GM19099 (cell line): Measurements from ENCODE around the gene RBAK.

Source experiments
- POLR2A ChIP-seq: IDR thresholded peaks from 3 replicates; pipeline ENCODE4 v1.6.1; 2011; ENCODE audit warnings: low read depth; ENCODE audit not compliant: insufficient read length; ENCODE audit errors: extremely low read depth

Gene RBAK

DNA sequence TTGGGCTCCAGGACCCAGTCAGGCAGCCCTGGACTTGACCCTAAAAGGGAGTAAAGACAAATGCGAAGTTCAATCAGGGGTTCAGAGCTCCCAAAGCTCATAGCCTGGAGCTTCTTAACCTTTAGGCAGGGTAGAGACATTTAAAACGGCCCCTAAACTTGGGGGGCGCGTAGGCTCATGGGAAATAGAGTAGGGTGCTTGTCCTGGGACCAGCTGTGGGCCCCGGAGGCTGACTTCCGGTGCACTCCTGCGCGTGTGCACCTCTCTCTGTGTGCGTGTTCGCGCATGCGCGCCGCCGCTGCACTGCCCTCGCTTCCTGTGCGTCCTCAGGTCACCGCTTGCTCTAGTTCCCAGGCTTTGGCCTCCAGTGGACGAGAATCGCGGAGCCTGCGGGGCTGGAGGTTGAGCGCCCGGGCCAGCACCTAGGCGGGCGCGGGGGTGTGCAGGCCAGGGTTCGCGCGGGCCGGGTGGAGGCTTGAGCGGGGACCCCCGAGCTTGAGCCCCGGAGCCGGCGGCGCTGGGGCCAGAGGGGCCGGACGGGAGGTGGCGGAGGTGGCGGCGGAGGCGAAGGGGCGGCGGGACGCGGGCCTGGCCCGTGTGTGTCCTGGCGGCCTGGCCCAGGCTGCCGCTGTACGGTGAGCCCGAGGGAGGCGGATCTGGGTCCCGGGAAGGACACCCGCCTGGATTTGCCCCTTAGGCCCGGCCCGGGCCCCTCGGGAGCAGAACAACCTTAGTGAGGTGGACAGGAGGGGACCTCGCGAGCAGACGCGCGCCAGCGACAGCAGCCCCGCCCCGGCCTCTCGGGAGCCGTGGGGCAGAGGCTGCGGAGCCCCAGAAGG lies at the start of gene RBAK:
TSS of gene RBAK (plus strand) at position 303 of the 839 bp plus-strand sequence. CDS start 2,217 bp downstream, outside the sequence.
- peak; percentile 87 for TF ChIP-seq POLR2A

DNA sequence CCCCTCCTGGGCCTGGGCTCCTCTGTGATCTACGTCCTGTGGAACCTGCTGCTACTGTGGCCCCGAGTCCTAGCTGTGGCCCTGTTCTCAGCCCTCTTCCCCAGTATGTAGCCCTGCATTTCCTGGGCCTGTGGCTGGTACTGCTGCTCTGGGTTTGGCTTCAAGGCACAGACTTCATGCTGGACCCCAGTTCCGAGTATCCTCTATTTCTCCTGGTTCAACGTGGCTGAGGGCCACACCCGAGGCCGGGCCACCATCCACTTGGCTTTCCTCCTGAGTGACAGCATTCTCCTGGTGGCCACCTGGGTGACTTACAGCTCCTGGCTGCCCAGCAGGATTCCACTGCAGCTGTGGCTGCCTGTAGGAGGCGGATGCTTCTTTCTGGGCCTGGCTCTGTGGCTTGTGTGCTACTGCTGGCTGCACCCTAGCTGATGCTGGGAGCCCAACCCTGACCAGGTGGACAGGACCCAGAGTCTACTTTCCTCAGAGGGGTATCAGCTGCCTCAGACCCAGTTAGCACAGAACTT lies 48.9 kb upstream of the RBAK start:
- no peak for TF ChIP-seq POLR2A

- TF ChIP-seq POLR2A: no peak
These were observed 47.4 kb upstream of the RBAK start for GRCh38 chr7:4998244-4998643.

DNA sequence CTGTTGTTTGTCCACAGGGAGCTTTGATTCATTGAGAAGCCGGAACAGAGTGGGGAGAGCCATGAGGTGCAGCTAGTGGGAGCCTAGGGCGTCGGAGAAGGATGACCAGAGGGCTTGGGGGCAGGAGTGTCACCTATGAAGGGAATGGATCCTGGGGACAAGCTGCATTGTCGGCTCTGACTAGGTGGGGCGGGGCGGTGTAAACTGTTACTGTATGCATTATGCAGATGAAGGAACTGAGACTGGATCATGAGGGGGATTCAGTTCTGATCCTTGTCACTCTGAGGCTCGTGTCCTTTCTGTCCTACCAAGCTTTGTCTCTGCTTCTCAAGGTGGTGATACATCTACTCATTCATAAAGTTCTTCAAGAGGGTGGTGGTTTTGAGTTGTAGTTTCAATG lies 46.8 kb upstream of the RBAK start:
- TF ChIP-seq POLR2A: no peak

DNA sequence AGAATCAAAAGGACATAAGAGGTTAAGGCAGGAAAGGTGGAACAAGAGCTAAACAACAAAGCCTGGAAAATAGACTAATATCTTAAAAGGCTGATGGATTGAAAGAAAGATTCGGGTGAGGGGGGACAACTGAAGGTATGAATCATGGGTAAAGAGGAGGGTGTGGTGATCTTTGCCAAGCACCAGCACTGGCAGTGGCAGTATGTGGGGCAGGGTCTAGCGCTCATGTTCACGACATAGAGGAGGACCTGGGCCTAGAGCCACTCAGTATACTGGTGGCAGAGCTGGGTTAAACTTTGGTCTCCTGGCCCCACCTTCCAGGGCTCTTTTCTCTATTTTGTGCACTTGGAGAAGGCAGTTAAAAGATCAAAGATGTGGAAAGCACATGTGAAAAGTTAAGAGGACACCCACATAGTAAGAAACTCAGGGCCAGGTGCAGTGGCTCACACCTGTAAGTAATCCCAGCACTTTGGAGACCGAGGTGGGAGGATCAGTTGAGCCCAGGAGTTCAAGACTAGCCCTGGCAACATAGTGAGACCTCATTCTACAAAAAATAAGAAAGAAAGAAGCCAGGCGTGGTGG lies 46.2 kb upstream of the RBAK start:
- no peak for TF ChIP-seq POLR2A

- no peak for TF ChIP-seq POLR2A
These were observed 44.7 kb upstream of the RBAK start for GRCh38 chr7:5001003-5001402.

DNA sequence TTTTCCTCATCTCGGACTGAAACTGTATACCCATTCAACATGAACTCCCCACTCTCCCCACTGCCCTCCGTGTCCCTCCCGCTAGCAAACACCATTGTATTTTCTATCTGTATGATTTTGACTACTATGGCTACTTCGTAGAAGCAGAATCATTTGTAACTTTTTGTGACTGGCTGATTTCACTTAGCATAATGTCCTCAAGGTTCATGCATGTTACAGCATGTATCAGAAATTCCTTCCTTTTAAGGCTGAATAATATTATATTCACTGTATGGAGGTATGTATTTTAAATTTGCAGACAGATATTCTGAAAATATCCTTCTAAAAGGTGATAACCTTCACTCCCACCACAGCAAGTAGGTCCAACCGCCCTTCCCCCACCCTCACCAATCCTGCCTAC lies 43.7 kb upstream of the RBAK start:
- no peak for TF ChIP-seq POLR2A

DNA sequence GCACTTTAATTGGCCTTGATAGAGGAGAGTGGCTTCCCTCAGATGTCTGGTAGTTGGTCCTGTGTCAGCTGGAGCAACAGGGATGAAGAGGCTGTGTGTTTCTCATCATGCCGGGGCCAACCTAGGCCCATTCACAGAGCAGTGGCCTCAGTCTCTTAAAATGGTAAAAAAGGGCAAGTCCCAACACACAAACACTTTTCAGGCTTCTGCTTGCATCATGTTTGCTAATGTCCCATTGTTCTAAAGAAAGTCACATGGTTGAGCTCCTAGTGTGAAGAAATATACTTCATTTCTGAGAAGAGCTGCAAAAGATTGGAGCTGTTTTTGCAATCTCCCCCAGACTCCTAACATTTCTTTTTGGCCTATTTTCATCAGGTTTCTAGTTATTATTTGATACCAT lies 40.6 kb upstream of the RBAK start:
- TF ChIP-seq POLR2A: no peak

DNA sequence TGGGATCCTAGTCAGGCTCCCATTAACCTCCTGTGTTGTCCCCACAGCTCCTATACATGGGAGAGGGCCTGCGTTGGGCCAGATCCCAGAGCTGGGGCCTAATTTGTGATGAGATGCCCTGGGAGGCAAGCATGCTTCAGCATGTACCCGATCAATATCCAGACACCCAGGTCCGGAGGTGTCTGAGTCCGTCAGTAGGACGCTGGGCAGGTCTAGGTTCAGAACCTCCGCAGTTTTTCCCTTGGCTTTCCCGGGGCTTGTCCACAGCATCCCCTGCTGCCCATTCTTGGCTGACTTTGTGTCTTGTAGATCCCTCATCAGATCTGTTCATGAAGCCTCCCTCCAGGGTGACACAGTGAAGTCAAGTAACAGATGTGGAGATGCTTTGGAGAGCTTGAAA lies 32.7 kb upstream of the RBAK start:
- no peak for TF ChIP-seq POLR2A

DNA sequence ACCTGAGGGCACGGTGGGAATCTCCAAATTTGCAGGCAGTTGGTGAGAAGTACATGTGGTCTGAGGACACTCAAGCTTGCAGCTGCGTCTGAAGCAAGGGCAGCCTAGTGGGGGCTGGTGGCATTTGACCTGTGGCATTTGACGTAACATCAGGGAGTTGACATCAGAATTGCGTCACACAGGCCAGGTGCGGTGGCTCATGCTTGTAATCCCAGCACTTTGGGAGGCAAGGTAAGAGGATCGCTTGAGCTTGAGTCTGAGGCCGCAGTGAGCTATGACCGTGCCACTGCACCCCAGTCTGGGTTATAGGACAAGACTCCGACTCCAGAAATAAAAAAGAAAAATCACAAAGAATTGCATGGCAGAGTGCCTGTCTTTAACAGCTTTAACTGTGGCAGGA lies 25.6 kb upstream of the RBAK start:
- no peak for TF ChIP-seq POLR2A

DNA sequence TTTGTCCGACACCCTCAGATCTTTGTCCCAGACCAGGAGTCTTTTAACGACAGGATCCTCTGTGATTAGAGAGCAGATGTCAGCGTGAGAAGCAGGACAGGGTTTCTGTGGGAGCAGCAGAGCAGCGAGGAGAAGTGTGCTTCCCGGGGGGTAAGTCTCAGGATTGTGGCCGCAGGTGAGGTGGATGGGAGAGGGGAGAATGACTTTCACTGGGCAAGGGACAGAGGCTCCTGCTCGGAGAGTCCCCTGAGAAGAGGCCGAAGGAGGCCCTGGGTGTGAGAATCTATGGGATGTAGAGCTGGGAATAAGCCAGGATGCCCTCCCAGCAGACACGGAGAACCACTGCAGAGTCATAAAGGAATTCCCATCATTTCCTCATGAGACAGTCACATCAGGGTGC lies 10.4 kb upstream of the RBAK start:
- TF ChIP-seq POLR2A: no peak

DNA sequence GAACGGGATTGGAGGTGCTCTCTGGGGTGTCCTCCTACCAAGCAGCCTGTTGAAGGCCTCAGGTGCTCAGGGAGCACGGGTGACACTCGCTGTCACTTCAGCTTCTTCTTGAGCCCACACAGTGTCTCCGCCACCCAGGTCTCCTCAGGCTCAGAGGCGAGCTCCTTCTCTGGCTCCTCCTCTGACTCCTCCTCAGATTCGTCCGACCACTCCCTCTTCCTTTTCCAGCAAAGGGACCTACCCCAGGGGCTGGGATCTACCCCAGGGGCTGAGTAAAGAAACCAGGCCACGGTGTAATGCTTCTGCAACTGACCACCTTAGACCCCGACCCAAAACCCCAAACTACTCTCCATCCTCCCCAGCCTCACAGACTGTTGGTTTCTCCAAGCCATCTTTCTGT lies 9.2 kb upstream of the RBAK start:
- no peak for TF ChIP-seq POLR2A

- TF ChIP-seq POLR2A: no peak
These were observed 4.6 kb upstream of the RBAK start for GRCh38 chr7:5041047-5041446.

DNA sequence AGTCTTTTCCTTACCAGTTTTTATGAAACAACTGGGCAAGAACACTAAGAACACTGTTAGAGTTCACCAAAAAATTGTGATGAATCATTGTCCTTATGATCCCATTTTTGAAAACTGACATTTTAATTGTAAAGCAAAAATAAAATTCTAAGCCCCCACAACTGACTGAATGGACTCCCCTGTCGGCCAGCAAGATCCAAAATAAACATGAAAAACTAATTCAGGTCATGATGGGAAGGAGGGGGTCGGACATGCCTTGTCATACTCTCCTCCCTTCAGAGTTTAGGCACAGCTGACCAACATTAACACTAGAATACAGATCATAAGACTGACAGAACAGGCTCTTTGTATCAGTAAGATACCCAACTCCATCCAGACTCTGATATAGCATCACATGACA lies 2.0 kb upstream of the RBAK start:
- TF ChIP-seq POLR2A: no peak

DNA sequence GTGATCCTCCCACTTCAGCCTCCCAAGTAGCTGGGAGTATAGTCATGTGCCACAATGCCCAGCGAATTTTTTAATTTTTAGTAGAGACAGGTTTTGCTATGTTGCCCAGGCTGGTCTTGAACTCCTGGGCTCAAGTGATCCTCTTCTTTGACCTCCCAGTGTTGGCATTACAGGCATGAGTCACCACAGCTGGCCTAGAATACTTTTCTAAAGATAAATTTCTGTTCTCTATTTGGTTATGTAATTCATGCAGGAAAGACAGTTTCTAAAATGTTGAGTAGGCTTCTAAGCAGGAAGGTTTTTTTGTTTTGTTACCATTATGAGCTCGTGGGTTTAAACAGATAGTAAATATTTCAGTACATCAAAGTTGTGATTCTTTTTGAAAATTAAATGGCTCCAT lies 5.0 kb downstream of the RBAK start:
- no peak for TF ChIP-seq POLR2A

DNA sequence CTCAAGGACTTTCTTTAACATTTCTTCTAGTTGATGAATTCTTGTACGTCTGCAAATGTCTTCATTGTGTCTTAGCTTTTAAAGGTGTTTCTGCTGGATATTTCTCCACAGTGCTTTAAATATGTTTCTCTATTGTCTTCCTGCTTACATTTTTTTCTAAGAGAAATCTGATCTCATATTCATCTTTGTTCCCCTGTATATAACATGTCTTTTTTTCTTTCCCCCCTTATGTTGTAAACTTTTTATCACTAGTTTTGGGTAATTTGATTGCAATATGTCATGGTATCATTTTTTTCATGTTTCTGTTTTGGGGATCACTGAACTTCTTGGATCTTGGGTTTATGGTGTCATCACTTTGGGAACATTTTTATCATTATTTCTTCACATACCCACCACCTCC lies 7.5 kb downstream of the RBAK start:
- no peak for TF ChIP-seq POLR2A

DNA sequence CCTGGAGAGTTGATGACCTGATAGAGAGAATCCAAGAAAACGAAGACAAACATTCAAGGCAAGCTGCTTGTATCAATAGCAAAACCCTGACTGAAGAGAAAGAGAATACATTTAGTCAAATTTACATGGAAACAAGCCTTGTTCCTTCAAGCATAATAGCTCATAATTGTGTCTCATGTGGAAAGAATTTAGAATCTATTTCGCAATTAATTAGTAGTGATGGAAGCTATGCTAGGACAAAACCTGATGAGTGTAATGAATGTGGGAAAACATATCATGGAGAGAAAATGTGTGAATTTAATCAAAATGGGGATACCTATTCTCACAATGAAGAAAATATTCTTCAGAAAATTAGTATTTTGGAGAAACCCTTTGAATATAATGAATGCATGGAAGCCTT lies 18.0 kb downstream of the RBAK start:
- no peak for TF ChIP-seq POLR2A

DNA sequence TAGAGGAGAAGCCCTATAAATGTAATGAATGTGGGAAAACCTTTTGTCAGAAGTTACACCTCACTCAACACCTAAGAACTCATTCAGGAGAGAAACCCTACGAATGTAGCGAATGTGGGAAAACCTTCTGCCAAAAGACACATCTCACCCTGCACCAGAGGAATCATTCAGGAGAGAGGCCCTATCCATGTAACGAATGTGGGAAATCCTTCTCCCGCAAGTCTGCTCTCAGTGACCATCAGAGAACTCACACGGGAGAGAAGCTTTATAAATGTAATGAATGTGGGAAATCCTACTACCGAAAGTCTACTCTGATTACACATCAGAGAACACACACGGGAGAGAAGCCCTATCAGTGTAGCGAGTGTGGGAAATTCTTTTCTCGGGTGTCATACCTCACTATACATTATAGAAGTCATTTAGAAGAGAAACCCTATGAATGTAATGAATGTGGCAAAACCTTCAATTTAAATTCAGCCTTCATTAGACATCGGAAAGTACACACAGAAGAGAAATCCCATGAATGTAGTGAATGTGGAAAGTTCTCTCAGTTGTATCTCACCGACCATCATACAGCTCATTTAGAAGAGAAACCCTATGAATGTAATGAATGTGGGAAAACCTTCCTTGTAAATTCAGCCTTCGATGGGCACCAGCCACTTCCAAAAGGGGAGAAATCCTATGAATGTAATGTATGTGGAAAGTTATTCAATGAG lies 18.9 kb downstream of the RBAK start:
- TF ChIP-seq POLR2A: no peak
